Mammary epithelial cell (primary cell): ENCODE results near the gene RET.

Experiments
- CTCF ChIP-seq, 2 donors: IDR thresholded peaks in 1 of 2; conservative IDR thresholded peaks in 1 of 2; 2 replicates each; pipeline ENCODE4 v1.5.1; 2011 to 2012; ENCODE audit warnings: inconsistent platforms in 2 of 2, low read length in 2 of 2, mild to moderate bottlenecking in 2 of 2, control low read depth in 1 of 2, low read depth in 1 of 2; ENCODE audit not compliant: insufficient read depth in 1 of 2; ENCODE audit errors: extremely low read depth in 1 of 2
- EZH2 ChIP-seq: IDR thresholded peaks from 2 replicates; pipeline ENCODE4 v1.6.1; 2012; ENCODE audit warnings: low read length, inconsistent platforms, borderline replicate concordance

- peak; percentile 36 to 65 for TF ChIP-seq CTCF (conservative IDR thresholded peaks at IDR 0.05 in 1 of 2, IDR thresholded peaks at IDR 0.05 in 1 of 2; ENCODE audit: extremely low read depth in 1 of 2, insufficient read depth in 1 of 2, low read depth in 1 of 2, low read length in 2 of 2)
- TF ChIP-seq EZH2: no peak
Measured at GRCh38 chr10:43078986-43079273, 2.1 kb downstream of the RET start.
